ENCODE data around the gene PDIK1L.

DNA sequence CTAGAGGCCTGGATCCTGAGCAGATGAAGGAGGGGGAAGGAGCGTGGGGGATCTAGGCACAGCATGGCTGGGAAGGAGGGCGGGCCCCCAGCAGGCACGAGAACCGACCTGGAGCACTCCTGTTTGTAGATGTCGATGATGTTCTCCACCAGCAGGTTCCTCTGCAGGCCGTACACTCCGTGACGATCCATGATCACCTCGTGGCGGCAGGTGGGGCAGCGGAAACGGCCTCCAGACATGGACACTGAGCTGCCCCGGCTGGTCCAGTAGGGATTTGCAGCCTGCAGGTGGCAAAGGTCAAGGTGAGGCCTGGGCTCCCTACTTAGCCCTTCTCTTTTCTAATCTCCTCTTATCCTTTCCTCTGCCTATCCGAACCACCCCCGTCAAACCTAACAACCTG is 45.5 kb upstream of the PDIK1L start:
- TF ChIP-seq TAF1 (IDR thresholded peaks at IDR 0.05; ENCODE audit: borderline replicate concordance, insufficient read depth, low read length) = no peak
- TF ChIP-seq POLR2AphosphoS5 (IDR thresholded peaks at IDR 0.05; ENCODE audit: low read depth, low read length) = no peak
- no peak for TF ChIP-seq SIN3A (IDR thresholded peaks at IDR 0.05; ENCODE audit: borderline replicate concordance, insufficient read depth, low read length)
